Trophoblast cell (in vitro differentiated cells and primary cell): Measurements from ENCODE around the gene MYD88.

Experiments used
- DNase-seq, 2 donors: peaks; one replicate each; pipeline ENCODE4 v3.0.0-alpha.2; 2016
- H2AFZ ChIP-seq: 2 replicates; pipeline ENCODE4 v1.6.1; 2013; ENCODE audit warnings: low read length, moderate library complexity, mild to moderate bottlenecking; ENCODE audit not compliant: insufficient read depth, poor library complexity
- H2AK5ac ChIP-seq: 2 replicates; pipeline ENCODE4 v1.6.1; 2013; ENCODE audit warnings: mild to moderate bottlenecking, low read length
- H2BK120ac ChIP-seq: 2 replicates; pipeline ENCODE4 v1.6.1; 2013; ENCODE audit warnings: low read length, mild to moderate bottlenecking, moderate library complexity; ENCODE audit not compliant: insufficient read depth, poor library complexity
- H2BK12ac ChIP-seq: 2 replicates; pipeline ENCODE4 v1.6.1; 2013; ENCODE audit warnings: mild to moderate bottlenecking, low read length, moderate library complexity
- H2BK5ac ChIP-seq: 2 replicates; pipeline ENCODE4 v1.6.1; 2013; ENCODE audit warnings: low read length, low read depth, moderate library complexity, mild to moderate bottlenecking; ENCODE audit not compliant: poor library complexity
- H3K14ac ChIP-seq: 2 replicates; pipeline ENCODE4 v1.6.1; 2013; ENCODE audit warnings: mild to moderate bottlenecking, low read length
- H3K18ac ChIP-seq: 2 replicates; pipeline ENCODE4 v1.6.1; 2013; ENCODE audit warnings: mild to moderate bottlenecking, low read length
- H3K23ac ChIP-seq: 2 replicates; pipeline ENCODE4 v1.6.1; 2013; ENCODE audit warnings: low read length
- H3K27ac ChIP-seq: 2 replicates; pipeline ENCODE4 v1.5.1; 2013; ENCODE audit warnings: low read depth, mild to moderate bottlenecking, inconsistent platforms, low read length, moderate library complexity
- H3K27me3 ChIP-seq: 2 replicates; pipeline ENCODE4 v1.6.1; 2013; ENCODE audit warnings: inconsistent platforms, mild to moderate bottlenecking, low read length, moderate library complexity; ENCODE audit not compliant: insufficient read depth
- H3K36me3 ChIP-seq, 2 experiments: 1 replicate in 1 of 2; 2 replicates in 1 of 2; pipeline ENCODE4 v1.6.1; 2013; ENCODE audit warnings: low read length in 2 of 2, mild to moderate bottlenecking in 2 of 2, moderate library complexity in 1 of 2; ENCODE audit not compliant: insufficient read depth in 2 of 2, control insufficient read depth in 1 of 2
- H3K4ac ChIP-seq: 2 replicates; pipeline ENCODE4 v1.6.1; 2013; ENCODE audit warnings: low read depth, mild to moderate bottlenecking, low read length, moderate library complexity
- H3K4me1 ChIP-seq, 2 experiments: 1 replicate in 1 of 2; 2 replicates in 1 of 2; pipeline ENCODE4 v1.6.1; 2013; ENCODE audit warnings: low read length in 2 of 2, mild to moderate bottlenecking in 2 of 2, moderate library complexity in 1 of 2; ENCODE audit not compliant: insufficient read depth in 2 of 2, control insufficient read depth in 1 of 2
- H3K4me2 ChIP-seq: 2 replicates; pipeline ENCODE4 v1.6.1; 2013; ENCODE audit warnings: inconsistent platforms, mild to moderate bottlenecking, low read length, moderate library complexity
- H3K4me3 ChIP-seq: 2 replicates; pipeline ENCODE4 v1.5.1; 2013; ENCODE audit warnings: mild to moderate bottlenecking, low read depth, low read length, inconsistent platforms
- H3K79me1 ChIP-seq: one replicate; pipeline ENCODE4 v1.6.1; 2013; ENCODE audit warnings: low read length
- H3K79me2 ChIP-seq: 2 replicates; pipeline ENCODE4 v1.6.1; 2013; ENCODE audit warnings: low read length, mild to moderate bottlenecking; ENCODE audit not compliant: control insufficient read depth, insufficient read depth, poor library complexity
- H3K9ac ChIP-seq: 2 replicates; pipeline ENCODE4 v1.6.1; 2013; ENCODE audit warnings: mild to moderate bottlenecking, low read length
- H3K9me3 ChIP-seq: 2 replicates; pipeline ENCODE4 v1.6.1; 2013; ENCODE audit warnings: low read depth, mild to moderate bottlenecking, control low read depth, inconsistent platforms, low read length; ENCODE audit not compliant: insufficient read depth
- H4K12ac ChIP-seq: 2 replicates; pipeline ENCODE4 v1.6.1; 2013; ENCODE audit warnings: low read depth, mild to moderate bottlenecking, low read length, moderate library complexity
- H4K8ac ChIP-seq: 2 replicates; pipeline ENCODE4 v1.6.1; 2013; ENCODE audit warnings: low read depth, mild to moderate bottlenecking, low read length, moderate library complexity
- H4K91ac ChIP-seq: one replicate; pipeline ENCODE4 v1.6.1; 2013; ENCODE audit warnings: low read depth, mild to moderate bottlenecking, low read length, moderate library complexity
- WGBS: extraction: QIAGEN DNeasy Blood & Tissue Kit; methylation state at CpG from one replicate; pipeline ENCODE4 v1.1.7; 2013; ENCODE audit warnings: missing lambda C conversion rate; ENCODE audit not compliant: insufficient read length, insufficient coverage; ENCODE audit errors: extremely low coverage; 5-methylcytosine and 5-hydroxymethylcytosine counted together

Gene MYD88

DNA sequence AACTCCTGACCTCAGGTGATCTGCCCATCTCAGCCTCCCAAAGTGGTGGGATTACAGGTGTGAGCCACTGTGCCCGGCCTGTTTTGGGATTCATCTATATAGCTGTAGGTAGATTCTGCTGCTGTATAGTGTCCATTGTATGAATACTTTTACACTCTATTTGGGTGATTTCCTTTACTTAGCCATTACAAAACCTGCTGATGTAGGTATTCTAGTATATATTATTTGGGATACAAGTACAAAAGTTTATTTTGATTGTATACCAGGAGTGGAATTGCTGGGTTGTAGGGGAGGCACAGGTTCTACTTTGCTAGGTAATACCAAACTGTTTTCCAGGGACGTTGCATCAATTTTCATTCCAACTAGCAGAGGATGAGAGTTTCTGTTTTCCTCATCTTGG, 17.4 kb downstream of the MYD88 start:
- H2BK120ac ChIP-seq, result no peak overlapping the region

DNA sequence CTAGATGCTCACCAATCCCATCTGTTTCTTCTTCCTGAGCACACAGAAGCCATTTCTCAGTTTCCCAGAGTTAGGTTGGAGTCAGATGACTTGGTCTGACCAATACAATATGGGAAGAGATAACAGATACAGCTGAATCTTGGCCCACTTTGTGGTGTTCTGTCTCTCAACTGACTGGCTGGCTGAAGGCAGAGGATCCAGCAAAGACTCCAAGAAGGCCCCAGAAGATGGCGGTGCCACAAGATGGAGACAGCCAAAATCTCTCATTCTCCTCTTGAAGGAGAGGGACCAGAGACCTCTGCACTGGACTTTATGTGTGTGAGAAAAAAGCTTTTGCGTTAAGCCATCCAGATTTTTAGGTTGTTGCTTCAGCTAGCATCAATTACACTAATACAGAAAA, 18.7 kb downstream of the MYD88 start:
- Histone ChIP-seq H4K12ac (no peak overlapping the region), H3K9me3 (no peaks in the 10 kb centered on the region), H2AK5ac (no peak overlapping the region), H3K14ac (no peak overlapping the region), H3K4me2 (no peak overlapping the region), H3K79me2 (no peaks in the 10 kb centered on the region), H3K27ac (no peak overlapping the region), H3K27me3 (no peaks in the 10 kb centered on the region), H3K79me1 (peaks cover 3% of the 10 kb centered on the region), H3K4me3 (no peak overlapping the region), H2BK12ac (no peak overlapping the region), H3K23ac (no peak overlapping the region), H3K36me3 (no peaks in the 10 kb centered on the region), H4K91ac (no peak overlapping the region), H2BK120ac (no peak overlapping the region), H3K18ac (no peak overlapping the region), H4K8ac (no peak overlapping the region), H2BK5ac (no peak overlapping the region), H3K4me1 (peaks cover 3 to 11% of the 10 kb centered on the region in 2 experiments), H2AFZ (no peak overlapping the region), H3K9ac (no peak overlapping the region), H3K4ac (no peak overlapping the region)
- no peak for DNase-seq
- no CpG with 5 or more reads among the region's 2 CpGs for WGBS

More for the DNA sequence above, 17.4 kb downstream of the MYD88 start:
- no peak overlapping the region for H2BK12ac ChIP-seq
- no peak overlapping the region for H3K4ac ChIP-seq
- no peak for DNase-seq
- no peaks in the 10 kb centered on the region for H3K36me3 ChIP-seq
- H4K8ac ChIP-seq, result no peak overlapping the region
- no peak overlapping the region for H2BK5ac ChIP-seq
- no peak overlapping the region for H3K18ac ChIP-seq
- H3K79me2 ChIP-seq, result no peaks in the 10 kb centered on the region
- H3K14ac ChIP-seq, result no peak overlapping the region
- no peak overlapping the region for H3K4me3 ChIP-seq
- H3K9me3 ChIP-seq, result no peaks in the 10 kb centered on the region
- H4K91ac ChIP-seq, result peak overlapping the region; percentile 43
- H3K27me3 ChIP-seq, result no peaks in the 10 kb centered on the region
- no peak overlapping the region for H2AK5ac ChIP-seq
- no peak overlapping the region for H4K12ac ChIP-seq
- no peak overlapping the region for H3K9ac ChIP-seq
- H3K4me2 ChIP-seq, result no peak overlapping the region
- no peak overlapping the region for H3K23ac ChIP-seq
- H3K4me1 ChIP-seq, result peaks cover 3 to 11% of the 10 kb centered on the region in 2 experiments
- no peak overlapping the region for H2AFZ ChIP-seq
- no peak overlapping the region for H3K27ac ChIP-seq
- WGBS, result no CpG with 5 or more reads among the region's 2 CpGs
- peaks cover 3% of the 10 kb centered on the region for H3K79me1 ChIP-seq

DNA sequence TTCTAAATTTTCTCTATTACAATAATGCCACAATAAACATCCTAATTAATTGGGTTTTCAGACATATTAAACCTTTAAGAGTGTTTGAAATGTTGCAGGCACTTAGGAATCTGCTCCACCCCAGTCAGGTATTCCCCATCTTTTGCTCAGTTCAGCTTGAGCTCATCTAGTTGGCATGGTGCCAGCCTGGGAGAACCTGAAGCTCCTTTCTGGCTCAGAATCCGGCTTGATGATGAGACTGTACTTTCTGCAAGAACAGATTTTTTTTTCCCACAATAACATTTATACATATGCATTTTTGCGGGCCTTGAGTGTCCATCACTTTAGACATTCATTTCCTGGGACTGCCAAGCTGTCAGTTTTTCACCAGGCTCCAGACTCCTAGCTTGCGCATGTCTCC, 19.1 kb downstream of the MYD88 start:
- Histone ChIP-seq H2AFZ (no peak overlapping the region), H3K79me2 (no peaks in the 10 kb centered on the region), H3K36me3 (no peaks in the 10 kb centered on the region), H4K12ac (no peak overlapping the region), H3K14ac (no peak overlapping the region), H4K91ac (no peak overlapping the region), H3K9me3 (no peaks in the 10 kb centered on the region), H3K23ac (no peak overlapping the region), H3K27ac (no peak overlapping the region), H2BK120ac (no peak overlapping the region), H3K79me1 (peaks cover 3% of the 10 kb centered on the region), H3K18ac (no peak overlapping the region), H3K4ac (no peak overlapping the region), H2BK5ac (no peak overlapping the region), H3K4me3 (no peak overlapping the region), H2AK5ac (no peak overlapping the region), H2BK12ac (no peak overlapping the region), H3K4me1 (peaks cover 3 to 11% of the 10 kb centered on the region in 2 experiments), H4K8ac (no peak overlapping the region), H3K27me3 (no peaks in the 10 kb centered on the region), H3K4me2 (no peak overlapping the region), H3K9ac (no peak overlapping the region)
- WGBS, result no CpG with 5 or more reads among the region's 3 CpGs
- DNase-seq, result no peak

DNA sequence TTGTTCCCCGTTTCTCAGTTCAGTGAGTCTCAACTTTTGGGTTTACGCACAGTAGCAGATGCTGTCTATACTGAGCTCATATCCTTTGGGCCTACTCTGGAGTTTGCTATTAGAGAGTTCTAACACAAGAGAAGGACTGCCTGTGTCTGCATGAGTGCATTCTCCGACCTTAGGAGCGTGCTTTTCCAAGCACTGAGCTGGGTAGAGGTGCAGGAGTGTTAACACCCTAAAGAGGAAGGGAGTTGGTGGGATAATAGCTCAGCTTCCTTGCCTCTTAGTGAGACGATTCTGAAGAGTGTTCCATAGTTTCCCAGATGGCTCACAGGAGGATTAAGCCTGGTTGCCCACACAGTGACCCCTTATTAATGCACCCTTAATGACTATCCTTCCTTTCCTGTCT, 20.0 kb downstream of the MYD88 start:
- Histone ChIP-seq H3K4ac (no peak overlapping the region), H3K36me3 (no peaks in the 10 kb centered on the region), H3K79me2 (no peaks in the 10 kb centered on the region), H3K4me3 (no peak overlapping the region), H3K9me3 (no peaks in the 10 kb centered on the region), H3K79me1 (peaks cover 3% of the 10 kb centered on the region), H3K4me2 (no peak overlapping the region), H4K8ac (no peak overlapping the region), H4K12ac (no peak overlapping the region), H2BK5ac (no peak overlapping the region), H4K91ac (no peak overlapping the region), H3K14ac (no peak overlapping the region), H2AFZ (no peak overlapping the region), H3K27ac (no peak overlapping the region), H3K4me1 (peaks cover 3 to 7% of the 10 kb centered on the region in 2 experiments), H3K23ac (no peak overlapping the region), H2BK120ac (no peak overlapping the region), H3K18ac (no peak overlapping the region), H3K9ac (no peak overlapping the region), H2BK12ac (no peak overlapping the region), H3K27me3 (no peaks in the 10 kb centered on the region), H2AK5ac (no peak overlapping the region)
- no CpG with 5 or more reads among the region's 5 CpGs for WGBS
- DNase-seq, result no peak
